ENCODE data around the gene USP54.

GRCh38 chr10:73561192-73561591, 29.9 kb downstream of the USP54 start:
- no peak for TF ChIP-seq CTCF (conservative IDR thresholded peaks at IDR 0.05; ENCODE audit: low read depth, low read length)
- no peak for TF ChIP-seq EZH2 (IDR thresholded peaks at IDR 0.05; ENCODE audit: borderline replicate concordance, low read depth, low read length, poor library complexity, severe bottlenecking)

Data from A673 (cell line).